NCI-H1105 (cell line): ENCODE data around the gene NFATC2.

Experiments used
- DNase-seq: peaks from one replicate; lab custom pipeline; 2025; lab: John Stamatoyannopoulos, UW

Gene NFATC2

GRCh38 chr20:51412951-51413481, 129.5 kb downstream of the NFATC2 start:
- DNase-seq: no peak

GRCh38 chr20:51412333-51412871, 130.1 kb downstream of the NFATC2 start:
- no peak for DNase-seq

- no peak for DNase-seq
Observed at GRCh38 chr20:51411870-51412269, 130.6 kb downstream of the NFATC2 start.

- DNase-seq: no peak
Observed at GRCh38 chr20:51410586-51411325, 131.8 kb downstream of the NFATC2 start.

GRCh38 chr20:51409192-51409880, 133.2 kb downstream of the NFATC2 start:
- DNase-seq: no peak

- DNase-seq: no peak
Observed at GRCh38 chr20:51404297-51405060, 138.0 kb downstream of the NFATC2 start.

GRCh38 chr20:51403466-51404220, 138.9 kb downstream of the NFATC2 start:
- DNase-seq: no peak

- DNase-seq: no peak
Observed at GRCh38 chr20:51402201-51402600, 140.3 kb downstream of the NFATC2 start.

GRCh38 chr20:51401496-51401895, 141.0 kb downstream of the NFATC2 start:
- DNase-seq: no peak

- DNase-seq: no peak
Observed at GRCh38 chr20:51400051-51400926, 142.2 kb downstream of the NFATC2 start.

GRCh38 chr20:51399006-51399890, 143.3 kb downstream of the NFATC2 start:
- DNase-seq: no peak

- DNase-seq: no peak
Observed at GRCh38 chr20:51398552-51398951, 144.0 kb downstream of the NFATC2 start.

GRCh38 chr20:51398083-51398482, 144.4 kb downstream of the NFATC2 start:
- no peak for DNase-seq

- DNase-seq: no peak
Observed at GRCh38 chr20:51397137-51397536, 145.4 kb downstream of the NFATC2 start.

GRCh38 chr20:51396365-51396909, 146.1 kb downstream of the NFATC2 start:
- DNase-seq: no peak

GRCh38 chr20:51394706-51395105, 147.8 kb downstream of the NFATC2 start:
- DNase-seq: no peak

- no peak for DNase-seq
Observed at GRCh38 chr20:51393571-51393970, 148.9 kb downstream of the NFATC2 start.

GRCh38 chr20:51392614-51393186, 149.8 kb downstream of the NFATC2 start:
- no peak for DNase-seq

GRCh38 chr20:51391926-51392325, 150.6 kb downstream of the NFATC2 start:
- no peak for DNase-seq
